Measurements from ENCODE around the gene NEGR1.

GRCh38 chr1:71940261-71940660, 342.1 kb downstream of the NEGR1 start:
- TF ChIP-seq POLR2A (IDR thresholded peaks at IDR 0.05) (no peak), CTCF (IDR thresholded peaks at IDR 0.05 in 4 of 5, conservative IDR thresholded peaks at IDR 0.05 in 1 of 5) (no peak)
